ENCODE data around the gene PHF11. TPM values are rescaled to one million over a fixed set of nuclear protein-coding genes. Genes with fewer than 3 reads are reported as not detected.

Gene PHF11
- total RNA-seq, 2 experiments from 2014 or later = 93.4 to 94.8 TPM

DNA sequence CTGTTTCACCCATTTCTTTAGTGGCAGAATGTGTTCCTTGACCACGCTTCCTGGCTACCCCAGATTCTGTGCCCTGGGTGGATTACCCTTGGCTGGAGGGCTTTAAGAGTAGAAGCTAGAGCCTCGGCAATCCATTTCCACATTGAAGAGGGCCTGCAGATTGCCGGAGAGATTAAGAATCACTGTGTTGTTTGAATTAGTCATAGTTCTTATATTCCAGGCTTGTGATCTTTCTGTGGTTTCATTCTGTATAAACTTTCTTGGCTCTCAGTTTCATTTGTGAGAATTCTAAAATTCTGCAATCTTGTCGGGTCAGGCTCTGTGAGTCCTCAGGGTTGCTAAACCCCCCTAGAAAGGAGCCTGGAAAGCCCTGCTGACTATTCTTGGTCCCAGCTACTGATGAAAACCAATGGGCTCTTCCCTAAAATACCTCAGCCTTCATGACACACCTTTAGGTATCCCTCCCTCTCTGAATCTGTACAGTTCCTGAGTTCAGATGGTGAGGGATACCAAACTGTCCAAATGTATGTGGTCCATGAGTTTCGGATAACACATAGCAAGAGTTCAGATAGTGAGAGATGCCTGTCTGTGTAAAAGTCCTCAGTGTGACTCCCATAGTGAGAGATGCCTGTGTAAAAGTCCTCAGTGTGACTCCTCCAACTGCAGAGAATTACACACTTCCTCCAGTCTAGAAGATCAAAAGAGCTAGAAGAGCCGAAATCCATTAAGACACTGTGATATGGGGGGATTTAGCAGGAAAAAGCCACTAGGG, 4.3 kb downstream of the PHF11 start:
- H3K36me3 Mint-ChIP-seq (ENCODE audit: low read depth) = peaks cover 55% of the 10 kb centered on the region
- peaks cover 41% of the 10 kb centered on the region for H3K4me1 Mint-ChIP-seq (ENCODE audit: low read depth)
- no peak overlapping the region for H3K27ac Mint-ChIP-seq
- no peaks in the 10 kb centered on the region for H3K27me3 Mint-ChIP-seq (ENCODE audit: low read depth)
- ChIA-PET POLR2A (no interaction called here), CTCF (no interaction called here)
- H3K9me3 Mint-ChIP-seq (ENCODE audit: insufficient read depth) = no peaks in the 10 kb centered on the region
- DNase-seq (no peak), ATAC-seq (no peak)
- H3K4me3 Mint-ChIP-seq = no peak overlapping the region

DNA sequence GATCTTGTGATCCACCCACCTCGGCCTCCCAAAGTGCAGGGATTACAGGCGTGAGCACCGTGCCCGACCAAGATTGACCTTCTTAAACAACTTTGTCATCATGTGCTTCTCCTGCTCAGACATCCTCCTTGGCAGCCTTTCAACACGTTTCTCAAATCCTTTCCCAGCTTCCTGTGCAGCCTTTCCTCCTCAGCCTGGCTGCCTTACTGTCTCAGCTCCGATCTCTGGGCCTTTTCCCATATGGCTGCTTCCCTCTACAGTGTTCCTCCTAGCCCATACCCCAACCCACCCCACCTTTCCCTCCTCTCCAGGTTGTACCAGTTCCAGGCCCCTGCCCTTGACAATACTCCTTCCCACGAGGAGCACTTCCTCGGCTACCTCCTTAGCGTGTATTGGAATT, 7.2 kb downstream of the PHF11 start:
- peaks cover 27% of the 10 kb centered on the region for H3K4me1 Mint-ChIP-seq (ENCODE audit: low read depth)
- H3K27ac Mint-ChIP-seq = no peak overlapping the region
- H3K27me3 Mint-ChIP-seq (ENCODE audit: low read depth) = no peaks in the 10 kb centered on the region
- no peak overlapping the region for H3K4me3 Mint-ChIP-seq
- POLR2A ChIA-PET = no interaction called here
- no peak for DNase-seq
- ATAC-seq = no peak
- H3K9me3 Mint-ChIP-seq (ENCODE audit: insufficient read depth) = no peaks in the 10 kb centered on the region
- CTCF ChIA-PET = no interaction called here
- peaks cover 52% of the 10 kb centered on the region for H3K36me3 Mint-ChIP-seq (ENCODE audit: low read depth)

DNA sequence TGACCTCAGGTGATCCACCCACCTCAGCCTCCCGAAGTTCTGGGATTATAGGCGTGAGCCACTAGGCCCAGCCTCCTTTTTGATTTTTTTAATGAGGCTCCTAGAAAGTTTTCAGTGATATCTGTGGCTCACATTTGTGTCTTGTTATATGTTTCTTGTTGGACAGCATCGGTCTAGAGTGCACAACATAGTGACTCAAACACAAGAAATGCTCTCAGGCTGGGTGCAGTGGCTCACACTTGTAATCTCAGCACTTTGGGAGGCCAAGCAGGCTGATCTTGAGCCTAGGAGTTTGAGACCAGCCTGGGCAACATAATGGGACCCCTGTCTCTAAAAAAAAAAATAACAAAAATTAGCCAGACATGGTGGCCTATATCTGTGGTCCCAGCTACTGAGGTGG, 8.2 kb downstream of the PHF11 start:
- Mint-ChIP-seq H3K36me3 (ENCODE audit: low read depth) (peaks cover 47% of the 10 kb centered on the region), H3K9me3 (ENCODE audit: insufficient read depth) (no peaks in the 10 kb centered on the region), H3K4me1 (ENCODE audit: low read depth) (peaks cover 22% of the 10 kb centered on the region), H3K27ac (no peak overlapping the region), H3K4me3 (no peak overlapping the region), H3K27me3 (ENCODE audit: low read depth) (no peaks in the 10 kb centered on the region)
- DNase-seq (no peak), ATAC-seq (no peak)
- ChIA-PET CTCF (no interaction called here), POLR2A (no interaction called here)

DNA sequence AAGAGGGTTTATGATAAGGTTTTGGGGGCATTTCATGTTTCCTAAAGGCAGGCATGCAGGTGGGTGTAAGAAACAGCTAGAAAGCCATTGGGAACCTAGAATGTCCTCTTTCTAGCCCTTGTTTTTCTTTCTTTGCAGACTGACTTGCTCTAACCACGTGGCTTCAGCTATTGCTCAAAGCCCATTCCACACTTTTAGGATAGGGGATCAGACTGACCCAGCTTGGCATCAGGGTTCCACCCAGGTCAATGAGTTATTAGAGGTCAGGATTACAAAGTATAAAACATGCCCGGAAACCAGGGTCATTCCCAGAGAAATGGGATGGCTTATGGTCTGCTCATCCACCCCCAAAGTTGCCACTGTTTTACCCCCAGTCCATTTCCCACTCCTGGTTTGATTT, 16.8 kb downstream of the PHF11 start:
- Mint-ChIP-seq H3K27ac (no peak overlapping the region), H3K9me3 (ENCODE audit: insufficient read depth) (no peaks in the 10 kb centered on the region), H3K4me3 (no peak overlapping the region), H3K27me3 (ENCODE audit: low read depth) (no peaks in the 10 kb centered on the region), H3K4me1 (ENCODE audit: low read depth) (peaks cover 4% of the 10 kb centered on the region), H3K36me3 (ENCODE audit: low read depth) (peaks cover 71% of the 10 kb centered on the region)
- ChIA-PET CTCF (no interaction called here), POLR2A (no interaction called here)
- ATAC-seq = no peak
- no peak for DNase-seq

DNA sequence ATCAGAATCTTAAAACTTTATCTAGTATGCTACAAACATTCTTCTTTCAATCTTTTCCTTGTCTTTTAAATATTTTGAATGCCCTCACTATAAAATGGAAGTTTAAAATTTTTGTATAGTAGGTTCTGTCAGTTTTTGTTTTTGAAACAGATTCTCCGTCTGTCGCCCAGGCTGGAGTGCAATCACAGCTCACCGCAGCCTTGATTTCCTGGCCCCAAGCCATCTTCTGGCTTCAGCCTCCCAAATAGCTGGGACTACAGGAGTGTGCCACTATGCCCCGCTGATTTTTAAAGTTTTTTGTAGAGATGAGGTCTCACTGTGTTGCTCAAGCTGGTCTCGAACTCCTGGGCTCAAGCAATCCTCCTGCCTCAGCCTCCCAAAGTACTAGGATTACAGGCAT, 20.7 kb downstream of the PHF11 start:
- H3K27ac Mint-ChIP-seq = no peak overlapping the region
- H3K4me3 Mint-ChIP-seq = no peak overlapping the region
- ChIA-PET CTCF (no interaction called here), POLR2A (no interaction called here)
- H3K36me3 Mint-ChIP-seq (ENCODE audit: low read depth) = peaks cover 67% of the 10 kb centered on the region
- H3K4me1 Mint-ChIP-seq (ENCODE audit: low read depth) = no peaks in the 10 kb centered on the region
- no peaks in the 10 kb centered on the region for H3K9me3 Mint-ChIP-seq (ENCODE audit: insufficient read depth)
- no peaks in the 10 kb centered on the region for H3K27me3 Mint-ChIP-seq (ENCODE audit: low read depth)
- DNase-seq (no peak), ATAC-seq (no peak)

DNA sequence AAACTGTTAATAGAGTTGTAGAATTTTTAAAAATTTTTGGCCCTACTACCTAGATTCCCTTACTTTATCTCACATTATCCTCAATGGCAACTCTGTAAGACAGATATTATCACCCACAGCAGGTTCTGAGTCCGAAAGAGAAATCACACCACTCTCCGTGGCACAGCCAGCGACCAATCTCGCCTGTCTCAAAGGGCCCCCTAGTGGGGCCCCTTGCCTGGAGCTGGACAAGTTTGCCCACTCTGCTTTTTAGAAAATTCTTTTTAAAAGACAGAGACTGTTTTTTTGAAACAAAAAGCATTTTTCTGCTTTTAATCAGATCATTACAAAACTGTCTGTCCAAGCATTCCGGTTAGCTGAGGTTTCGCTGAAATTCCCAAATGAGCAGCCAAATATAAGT, 21.7 kb downstream of the PHF11 start:
- Mint-ChIP-seq H3K9me3 (ENCODE audit: insufficient read depth) (no peaks in the 10 kb centered on the region), H3K4me1 (ENCODE audit: low read depth) (no peaks in the 10 kb centered on the region)

DNA sequence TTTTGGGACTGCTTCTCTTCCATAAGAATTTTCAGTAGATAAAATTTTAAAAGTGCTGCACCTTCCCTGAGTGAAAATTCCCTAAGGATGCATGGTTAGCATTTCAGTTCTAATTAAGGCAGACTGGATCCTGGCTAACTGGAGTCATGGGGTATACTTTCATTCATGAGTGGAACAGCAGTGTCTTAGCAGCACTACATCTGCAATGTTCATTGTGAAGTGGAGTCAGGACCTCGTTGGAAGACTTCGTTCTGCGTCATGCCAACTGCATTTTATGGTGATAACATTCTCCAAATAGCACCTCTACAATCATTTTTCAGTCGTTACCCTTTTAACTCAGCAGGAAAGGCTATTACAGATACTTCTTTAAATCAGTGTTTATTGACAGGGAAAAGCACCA, 25.5 kb downstream of the PHF11 start:
- H3K4me3 Mint-ChIP-seq = no peak overlapping the region
- DNase-seq (no peak), ATAC-seq (no peak)
- peaks cover 46% of the 10 kb centered on the region for H3K36me3 Mint-ChIP-seq (ENCODE audit: low read depth)
- H3K9me3 Mint-ChIP-seq (ENCODE audit: insufficient read depth) = no peaks in the 10 kb centered on the region
- H3K27me3 Mint-ChIP-seq (ENCODE audit: low read depth) = no peaks in the 10 kb centered on the region
- CTCF ChIA-PET = no interaction called here
- H3K27ac Mint-ChIP-seq = no peak overlapping the region
- POLR2A ChIA-PET = no interaction called here
- peaks cover 10% of the 10 kb centered on the region for H3K4me1 Mint-ChIP-seq (ENCODE audit: low read depth)

More for the DNA sequence above, 21.7 kb downstream of the PHF11 start:
- H3K27ac Mint-ChIP-seq = no peak overlapping the region
- peaks cover 65% of the 10 kb centered on the region for H3K36me3 Mint-ChIP-seq (ENCODE audit: low read depth)
- ChIA-PET CTCF (interaction anchor here (0.9 to 1.3 kb wide), 2 partner anchors 11 to 12 kb away, joined by 3 read pairs; no protein-coding TSS in a partner anchor), POLR2A (no interaction called here)
- no peak for DNase-seq
- H3K4me3 Mint-ChIP-seq = no peak overlapping the region
- ATAC-seq = no peak
- no peaks in the 10 kb centered on the region for H3K27me3 Mint-ChIP-seq (ENCODE audit: low read depth)

DNA sequence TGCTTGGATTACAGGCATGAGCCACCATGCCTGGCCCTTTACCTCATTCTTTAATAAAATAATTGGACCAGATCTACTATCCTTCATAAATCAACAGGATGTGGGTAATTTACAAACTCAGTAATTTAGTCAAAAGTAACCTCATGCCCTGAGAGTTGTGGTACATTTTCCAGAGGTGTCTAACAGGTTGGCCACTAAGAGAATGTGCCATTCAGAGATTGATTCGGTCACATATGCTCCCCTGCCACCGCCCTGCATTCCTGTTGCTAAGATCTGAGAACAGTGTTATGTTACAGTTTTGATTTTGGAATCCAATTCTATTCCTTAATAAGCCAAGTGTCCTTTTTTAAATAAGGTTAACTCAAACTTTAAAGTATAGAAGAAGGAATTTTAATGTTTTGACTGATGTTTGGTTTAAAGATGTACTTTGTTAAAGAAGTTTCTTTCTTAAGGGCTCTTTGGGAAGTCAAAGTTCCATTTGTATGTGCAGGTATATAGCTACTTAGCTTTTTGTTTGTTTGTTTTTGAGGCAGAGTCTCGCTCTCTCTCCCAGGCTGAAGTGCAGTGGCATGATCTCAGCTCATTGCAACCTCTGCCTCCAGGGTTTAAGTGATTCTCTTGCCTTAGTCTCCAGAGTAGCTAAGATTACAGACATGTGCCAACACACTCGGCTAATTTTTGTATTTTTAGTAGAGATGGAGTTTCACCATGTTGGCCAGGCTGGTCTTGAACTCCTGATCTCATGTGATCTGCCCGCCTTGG, 29.2 kb downstream of the PHF11 start:
- no peaks in the 10 kb centered on the region for H3K9me3 Mint-ChIP-seq (ENCODE audit: insufficient read depth)
- H3K4me3 Mint-ChIP-seq = no peak overlapping the region
- ATAC-seq (no peak), DNase-seq (no peak)
- H3K27ac Mint-ChIP-seq = peak overlapping the region; percentile 39
- H3K27me3 Mint-ChIP-seq (ENCODE audit: low read depth) = no peaks in the 10 kb centered on the region
- H3K36me3 Mint-ChIP-seq (ENCODE audit: low read depth) = peaks cover 46% of the 10 kb centered on the region
- peaks cover 10% of the 10 kb centered on the region for H3K4me1 Mint-ChIP-seq (ENCODE audit: low read depth)
- ChIA-PET POLR2A (interaction anchor here (0.6 to 0.7 kb wide), 2 partner anchors 26 to 151 kb away, joined by 4 to 7 read pairs; no protein-coding TSS in a partner anchor), CTCF (interaction anchor here (0.9 to 1.2 kb wide), 2 partner anchors 15 to 80 kb away, joined by 3 read pairs; no protein-coding TSS in a partner anchor)

DNA sequence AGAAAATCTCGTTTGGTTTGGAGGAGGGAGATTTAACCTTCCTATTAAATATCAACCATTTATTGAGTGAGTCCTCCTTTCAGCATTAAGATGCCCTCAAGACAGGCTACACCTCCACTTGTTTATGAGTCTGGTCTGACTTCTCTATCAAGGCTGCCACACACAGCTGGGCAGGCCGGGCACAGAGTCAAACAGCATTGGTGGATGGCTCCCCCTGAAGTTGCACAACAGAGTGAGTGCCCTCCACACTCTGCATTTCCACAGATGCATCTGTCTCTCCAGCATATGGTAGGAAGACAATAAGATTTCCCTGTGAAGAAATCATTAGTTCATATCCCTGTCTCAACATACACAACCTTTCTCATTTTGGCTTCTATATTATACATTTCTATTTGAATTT, 31.4 kb downstream of the PHF11 start:
- DNase-seq (no peak), ATAC-seq (no peak)
- ChIA-PET POLR2A (no interaction called here), CTCF (interaction anchor here (1.5 kb wide), 1 partner anchor 226 kb away, joined by 3 read pairs; no protein-coding TSS in a partner anchor)
- H3K36me3 Mint-ChIP-seq (ENCODE audit: low read depth) = peaks cover 40% of the 10 kb centered on the region
- no peak overlapping the region for H3K27ac Mint-ChIP-seq
- H3K9me3 Mint-ChIP-seq (ENCODE audit: insufficient read depth) = no peaks in the 10 kb centered on the region
- H3K4me3 Mint-ChIP-seq = no peak overlapping the region
- no peaks in the 10 kb centered on the region for H3K27me3 Mint-ChIP-seq (ENCODE audit: low read depth)
- H3K4me1 Mint-ChIP-seq (ENCODE audit: low read depth) = peaks cover 10% of the 10 kb centered on the region

DNA sequence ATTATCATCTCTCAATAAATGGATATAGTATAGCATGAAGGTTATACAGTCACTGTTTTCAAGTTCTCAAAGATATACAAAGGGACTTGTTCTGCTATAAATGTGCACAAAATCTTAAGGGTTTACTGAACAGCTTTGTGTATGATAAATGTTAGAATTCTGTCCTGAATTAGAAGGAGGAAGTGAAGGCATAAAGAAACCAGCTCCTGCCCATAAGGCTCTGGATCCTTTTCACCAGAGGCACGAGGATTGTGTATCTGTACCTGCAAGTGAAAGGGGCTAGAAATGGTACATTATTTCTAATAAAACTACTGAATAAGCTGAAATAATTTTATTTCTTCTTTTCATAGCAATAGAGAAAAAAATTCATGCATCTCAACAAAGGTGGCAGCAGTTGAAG, 32.4 kb downstream of the PHF11 start:
- H3K9me3 Mint-ChIP-seq (ENCODE audit: insufficient read depth) = no peaks in the 10 kb centered on the region
- ATAC-seq (no peak), DNase-seq (no peak)
- POLR2A ChIA-PET = no interaction called here
- no peaks in the 10 kb centered on the region for H3K27me3 Mint-ChIP-seq (ENCODE audit: low read depth)
- H3K27ac Mint-ChIP-seq = no peak overlapping the region
- CTCF ChIA-PET = interaction anchor here (1.0 kb wide), 1 partner anchor 11 kb away, joined by 3 read pairs; no protein-coding TSS in a partner anchor
- H3K4me3 Mint-ChIP-seq = no peak overlapping the region
- peaks cover 10% of the 10 kb centered on the region for H3K4me1 Mint-ChIP-seq (ENCODE audit: low read depth)
- H3K36me3 Mint-ChIP-seq (ENCODE audit: low read depth) = peaks cover 34% of the 10 kb centered on the region

DNA sequence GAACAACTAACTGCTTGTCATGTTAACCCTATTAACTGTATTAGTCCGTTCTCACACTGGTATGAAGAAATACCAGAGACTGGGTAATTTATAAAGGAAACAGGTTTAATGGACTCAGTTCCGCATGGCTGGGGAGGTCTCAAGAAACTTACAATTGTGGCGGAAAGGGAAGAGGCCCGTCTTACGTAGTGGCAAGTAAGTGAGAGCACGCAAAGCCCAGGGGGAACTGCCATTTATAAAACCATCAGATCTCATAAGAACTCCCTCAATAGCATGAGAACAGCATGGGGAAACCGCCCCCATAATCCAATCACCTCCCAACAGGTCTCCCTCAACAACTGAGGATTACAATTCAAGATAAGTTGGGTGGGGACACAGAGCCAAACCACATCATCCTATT, 34.7 kb downstream of the PHF11 start:
- Mint-ChIP-seq H3K4me1 (ENCODE audit: low read depth) (no peaks in the 10 kb centered on the region), H3K27ac (no peak overlapping the region), H3K4me3 (no peak overlapping the region), H3K9me3 (ENCODE audit: insufficient read depth) (no peaks in the 10 kb centered on the region), H3K36me3 (ENCODE audit: low read depth) (peaks cover 34% of the 10 kb centered on the region), H3K27me3 (ENCODE audit: low read depth) (no peaks in the 10 kb centered on the region)
- no peak for ATAC-seq
- POLR2A ChIA-PET = interaction anchor here (0.6 kb wide), 1 partner anchor 10 kb away, joined by 3 read pairs; no protein-coding TSS in a partner anchor
- CTCF ChIA-PET = no interaction called here
- no peak for DNase-seq

DNA sequence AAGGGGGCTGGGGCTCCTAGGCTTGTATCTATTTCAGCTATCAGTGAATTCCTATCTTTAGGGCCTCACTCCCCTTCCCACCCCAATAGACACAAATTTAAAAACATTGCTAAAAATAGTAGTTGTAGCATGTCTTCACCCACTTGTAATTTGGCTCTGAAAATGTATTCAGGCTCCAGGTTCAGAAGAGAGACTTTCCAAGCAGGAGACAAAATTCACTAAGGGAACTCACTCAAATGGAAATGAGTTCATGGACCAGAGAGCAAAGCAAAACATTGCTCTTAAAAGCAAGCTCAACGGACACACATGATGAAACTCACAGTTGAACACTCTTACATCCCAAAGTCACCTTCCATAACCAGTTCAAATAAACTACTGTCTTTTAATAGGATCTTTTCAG, 36.8 kb downstream of the PHF11 start:
- Mint-ChIP-seq H3K27ac (no peak overlapping the region), H3K4me3 (no peak overlapping the region), H3K4me1 (ENCODE audit: low read depth) (no peaks in the 10 kb centered on the region), H3K9me3 (ENCODE audit: insufficient read depth) (no peaks in the 10 kb centered on the region), H3K27me3 (ENCODE audit: low read depth) (no peaks in the 10 kb centered on the region), H3K36me3 (ENCODE audit: low read depth) (peaks cover 29% of the 10 kb centered on the region)
- DNase-seq (no peak), ATAC-seq (no peak)
- POLR2A ChIA-PET = no interaction called here
- CTCF ChIA-PET = no interaction called here

All from activated CD8-positive, alpha-beta T cell treated with anti-CD3 and anti-CD28 coated beads, Interleukin-2, amount 10 ng/mL, durations not matched to agents 7 days and 5 days (primary cell).